ENCODE measurements around the gene CDC5L.

GRCh38 chr6:44478591-44479254, 91.2 kb downstream of the CDC5L start:
- TF ChIP-seq CTCF (IDR thresholded peaks at IDR 0.05) (no peak), POLR2A (IDR thresholded peaks at IDR 0.05) (no peak)

Measured in heart left ventricle (tissue), 13 donors.